H54 (cell line): Measurements from ENCODE around the gene ABCB6.

Experiments used
- DNase-seq: peaks from one replicate; pipeline ENCODE4 v3.0.0; 2011; ENCODE audit warnings: low spot score, mixed read lengths; ENCODE audit not compliant: insufficient read length
- FAIRE-seq: peaks from 3 replicates; lab custom pipeline; 2011; peaks lifted over from hg19 to GRCh38; lab: Jason Lieb, UNC
- POLR2A ChIP-seq: IDR thresholded peaks from 2 replicates; pipeline ENCODE4 v1.6.1; 2011; ENCODE audit warnings: low read depth, mild to moderate bottlenecking, low read length

The ABCB6 gene

DNA sequence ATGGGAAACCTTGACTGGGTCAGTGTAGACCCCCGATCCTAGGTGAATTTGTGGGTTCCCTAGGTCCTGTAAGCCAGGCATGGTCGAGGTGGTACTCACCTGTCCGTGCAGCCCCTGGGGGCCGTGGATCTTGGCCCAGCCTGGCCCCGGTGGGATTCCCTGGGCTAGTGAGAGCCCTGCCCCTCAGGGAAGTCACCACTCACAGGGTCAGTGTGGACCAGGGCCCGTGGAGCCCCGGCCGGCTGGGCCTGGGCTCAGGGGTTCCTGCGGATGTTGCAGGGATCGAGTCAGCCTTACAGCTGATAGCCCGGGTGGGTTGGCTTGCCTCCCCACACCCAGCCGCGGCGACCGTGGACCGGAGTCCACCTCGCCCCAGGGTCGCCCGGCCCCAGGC is 10.2 kb upstream of the ABCB6 start:
- FAIRE-seq = no peak
- no peak for DNase-seq
- TF ChIP-seq POLR2A = no peak

DNA sequence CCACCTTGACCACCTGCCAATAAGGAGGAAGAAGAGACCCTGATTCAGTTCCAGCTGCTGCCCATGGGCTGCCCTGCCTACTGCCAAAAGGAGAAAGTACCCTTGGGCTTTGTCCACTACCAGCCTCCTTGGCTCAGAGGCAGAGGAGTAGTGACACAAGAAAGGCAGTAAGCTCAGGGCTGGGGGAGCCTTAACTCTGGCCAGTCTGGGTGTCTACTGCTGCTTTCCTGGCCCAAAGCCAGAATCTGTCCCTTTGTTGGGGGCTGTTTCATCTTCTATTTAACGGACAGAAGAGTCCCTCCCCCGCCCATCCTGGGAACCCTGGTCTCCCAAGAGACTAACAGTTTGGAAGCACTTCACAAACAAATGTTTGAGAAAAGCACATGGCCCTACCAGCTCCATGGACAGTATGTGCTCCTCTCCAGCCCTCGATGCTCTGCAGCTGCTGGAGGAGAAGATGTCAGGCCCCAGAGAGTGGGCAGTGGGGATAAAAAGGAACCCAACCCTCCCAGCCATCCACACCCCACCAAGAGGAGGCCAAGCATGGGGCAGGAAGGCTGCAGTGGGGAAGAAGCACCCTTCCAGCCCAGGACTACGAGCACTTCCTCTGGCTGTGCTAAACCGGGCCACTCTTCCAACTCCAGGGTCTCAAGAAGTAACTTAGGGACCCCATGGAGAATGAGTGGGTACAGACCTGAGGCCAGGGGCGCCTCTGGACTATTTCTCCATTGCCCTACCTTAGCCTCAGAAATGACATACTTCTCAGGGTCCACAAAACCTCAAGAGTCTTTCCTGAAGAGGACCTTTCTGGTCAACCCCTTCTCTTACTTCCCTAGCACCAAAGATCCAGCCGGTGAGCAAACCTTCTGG is 9.5 kb upstream of the ABCB6 start:
- no peak for TF ChIP-seq POLR2A
- FAIRE-seq = no peak
- DNase-seq = no peak

DNA sequence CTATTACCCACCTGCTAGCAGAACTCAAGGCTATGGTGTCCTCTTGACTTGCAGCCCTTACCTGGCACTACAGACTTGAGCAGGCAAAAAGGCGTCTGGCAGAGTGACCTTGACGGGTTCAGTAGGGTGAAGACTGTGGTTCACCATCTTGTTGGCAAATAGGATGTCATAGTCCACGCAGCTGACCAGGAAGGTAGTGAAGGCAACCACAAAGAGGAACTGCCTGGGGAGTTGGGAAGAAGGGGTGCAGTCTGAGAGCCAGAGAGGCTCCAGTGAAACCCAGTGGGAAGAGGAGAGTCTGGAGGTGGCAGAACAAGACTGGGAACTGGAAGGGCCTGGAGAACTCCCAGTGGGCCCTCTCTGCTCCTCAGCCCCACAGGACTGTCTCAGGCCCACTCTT is 6.6 kb upstream of the ABCB6 start:
- no peak for FAIRE-seq
- no peak for TF ChIP-seq POLR2A
- DNase-seq = no peak

DNA sequence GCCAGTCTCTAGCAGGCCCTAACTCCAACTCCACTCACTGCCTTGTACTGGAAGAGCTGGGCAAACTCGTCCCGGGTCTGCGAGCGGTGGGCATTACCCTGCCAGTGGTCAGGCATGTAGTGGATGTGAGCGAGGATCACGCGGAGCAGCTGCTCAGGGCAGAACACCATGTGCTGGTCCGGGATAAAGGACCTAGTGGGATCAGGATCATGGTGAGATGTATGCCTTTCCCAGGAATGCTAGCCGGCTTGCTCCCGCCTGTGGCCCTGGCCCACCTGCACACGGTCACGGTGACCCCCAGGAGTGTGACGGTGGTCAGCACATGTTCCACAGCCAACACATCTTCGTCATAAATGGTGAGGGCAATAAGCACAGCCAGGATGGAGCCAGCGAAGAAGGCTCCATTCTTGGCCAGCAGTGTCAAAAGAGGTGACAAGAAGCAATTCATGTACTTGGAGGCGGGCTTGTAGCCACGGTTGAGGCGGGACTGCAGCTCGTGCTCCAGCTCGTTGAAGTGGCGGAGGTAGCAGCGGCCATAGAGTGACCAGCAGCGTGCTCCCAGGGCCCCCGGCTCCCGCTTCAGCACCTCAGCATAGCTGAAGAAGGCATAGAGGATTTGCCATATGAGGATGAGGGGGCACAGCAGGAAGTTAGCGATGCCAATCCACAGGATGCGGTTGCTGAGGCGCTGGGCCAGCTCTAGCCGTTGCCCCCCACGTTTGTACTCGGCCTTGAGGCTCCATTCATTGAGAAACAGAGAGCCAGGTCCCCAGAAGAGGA is 5.3 kb upstream of the ABCB6 start:
- DNase-seq = no peak
- TF ChIP-seq POLR2A = no peak
- no peak for FAIRE-seq

DNA sequence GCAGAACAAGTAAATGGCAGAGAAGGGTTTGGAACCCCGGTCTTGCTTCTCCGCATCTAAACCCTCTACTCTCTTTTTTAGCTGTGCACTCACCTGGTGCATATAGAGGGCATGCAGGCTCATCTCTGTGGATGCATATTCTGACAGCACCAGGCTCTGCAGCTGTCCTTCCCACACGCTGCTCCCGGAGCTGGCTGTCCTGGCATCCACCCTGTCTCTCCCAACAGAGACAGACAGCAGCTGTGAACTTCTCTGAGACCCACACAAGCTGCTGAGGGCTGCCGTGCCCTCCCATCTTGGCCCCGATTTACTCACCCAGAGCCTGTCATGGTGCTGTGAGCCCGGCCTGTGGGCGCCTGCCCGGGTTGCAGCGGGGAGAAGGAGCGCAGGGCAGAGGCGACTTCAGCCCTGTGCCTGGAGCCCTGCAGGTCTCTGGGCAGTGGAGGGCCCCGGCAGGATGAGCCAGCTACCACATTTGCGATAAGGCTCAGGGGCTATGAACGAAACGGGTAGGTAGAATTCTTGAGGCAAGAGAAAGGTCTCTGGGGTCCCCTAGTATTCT is 3.3 kb upstream of the ABCB6 start:
- TF ChIP-seq POLR2A = no peak
- DNase-seq = no peak
- no peak for FAIRE-seq

DNA sequence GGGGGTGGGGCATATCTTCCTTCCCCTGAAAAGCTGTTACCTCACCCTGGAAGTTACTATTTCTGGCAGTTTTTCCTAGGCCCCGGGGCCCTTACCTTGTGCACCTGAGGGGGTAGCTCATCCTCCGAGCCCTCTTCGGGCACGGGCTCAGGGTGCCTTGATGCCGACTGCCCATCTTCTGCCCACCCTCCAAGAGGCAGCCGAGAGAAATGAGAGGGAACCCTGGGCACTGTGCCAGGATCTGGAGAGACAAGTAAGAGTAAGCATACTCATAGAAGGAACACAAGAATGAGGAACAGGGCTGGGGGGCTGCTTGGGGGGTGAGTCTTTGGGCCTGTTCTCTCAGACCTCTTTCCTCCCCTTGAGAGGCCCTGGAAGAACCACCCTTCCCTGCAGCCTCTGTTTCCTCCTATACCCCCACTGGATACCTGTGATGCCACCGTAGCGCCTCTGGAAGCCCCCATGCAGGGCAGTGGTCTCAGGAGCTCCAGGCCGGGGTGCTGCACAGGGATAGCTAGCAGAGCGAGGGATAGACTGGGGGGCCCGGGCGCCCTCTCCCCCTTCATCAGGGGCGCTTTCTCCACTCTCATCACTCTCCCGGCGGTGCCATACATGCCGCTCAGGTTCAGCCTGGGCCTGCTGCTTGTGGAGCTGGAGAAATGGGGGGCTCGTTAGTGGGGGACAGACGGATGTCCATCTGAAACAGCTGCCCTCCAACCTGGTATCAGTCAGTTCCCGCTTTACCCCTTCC is 2.1 kb upstream of the ABCB6 start:
- FAIRE-seq = no peak
- TF ChIP-seq POLR2A = no peak

DNA sequence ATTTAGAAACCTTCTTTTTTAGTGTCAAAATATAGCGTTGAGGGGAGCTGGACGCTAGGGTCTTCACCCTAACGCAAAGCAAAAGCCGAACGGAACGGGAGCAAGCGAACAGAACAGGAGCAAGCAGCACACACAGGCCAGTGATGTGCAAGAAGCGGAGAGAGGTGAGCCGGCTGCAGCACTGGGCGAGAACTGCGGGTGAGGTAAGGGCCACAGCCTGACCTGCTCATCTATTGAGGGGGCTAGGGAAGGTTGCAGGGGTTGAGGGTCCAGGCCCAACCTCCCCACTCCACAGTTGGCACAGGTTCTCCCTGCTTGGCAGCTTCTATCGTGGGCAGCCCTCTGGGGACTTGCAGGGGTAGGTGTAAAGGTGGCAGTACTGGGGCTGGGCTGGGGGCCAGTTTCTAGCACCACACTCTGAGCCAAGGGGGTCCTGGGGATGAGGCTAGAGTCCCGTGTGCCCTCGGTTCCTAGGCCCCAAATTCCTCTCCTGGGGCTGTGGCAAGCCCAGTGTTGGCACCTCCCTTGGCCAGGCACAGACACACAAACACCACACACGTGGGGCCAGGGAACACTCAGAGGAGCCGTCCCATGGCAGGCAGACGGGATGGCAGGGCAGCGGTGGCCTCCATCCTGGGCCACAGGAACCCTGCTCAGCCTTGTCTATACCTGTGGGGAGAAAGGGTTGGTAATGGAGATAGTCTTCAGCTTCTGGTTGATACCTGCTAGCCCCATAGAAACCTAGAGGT is 1.2 kb upstream of the ABCB6 start:
- TF ChIP-seq POLR2A = no peak
- FAIRE-seq = no peak

More for the DNA sequence above, 2.1 kb upstream of the ABCB6 start:
- no peak for DNase-seq

DNA sequence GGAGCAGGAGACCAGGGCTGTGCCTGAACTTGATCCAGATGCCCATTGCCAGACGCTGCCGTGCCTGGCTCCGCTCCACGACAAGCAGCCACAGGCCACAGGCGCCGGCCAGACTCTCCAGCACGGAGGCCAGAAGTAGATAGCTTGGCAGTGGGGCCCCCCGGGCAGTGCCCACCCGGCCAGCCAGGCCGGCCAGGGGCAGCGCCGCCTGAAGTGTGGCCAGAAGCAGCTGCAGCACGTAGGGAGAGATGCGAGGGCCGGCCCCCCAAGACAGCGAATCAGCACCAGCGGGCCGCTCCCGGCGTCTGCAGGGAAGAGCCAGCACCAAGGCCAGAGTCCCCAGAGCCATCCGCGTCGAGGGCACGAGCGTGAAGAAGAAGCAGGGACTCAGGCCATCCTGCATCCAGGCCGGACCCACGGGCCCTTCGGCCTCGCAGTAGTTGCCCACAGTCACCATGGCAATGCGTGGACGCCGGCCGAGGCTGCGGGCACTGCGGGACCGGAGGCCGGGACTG is 484 bp downstream of the ABCB6 start:
- TF ChIP-seq POLR2A = no peak
- DNase-seq (peak; percentile 58), FAIRE-seq (no peak)

More for the DNA sequence above, 1.2 kb upstream of the ABCB6 start:
- no peak for DNase-seq

DNA sequence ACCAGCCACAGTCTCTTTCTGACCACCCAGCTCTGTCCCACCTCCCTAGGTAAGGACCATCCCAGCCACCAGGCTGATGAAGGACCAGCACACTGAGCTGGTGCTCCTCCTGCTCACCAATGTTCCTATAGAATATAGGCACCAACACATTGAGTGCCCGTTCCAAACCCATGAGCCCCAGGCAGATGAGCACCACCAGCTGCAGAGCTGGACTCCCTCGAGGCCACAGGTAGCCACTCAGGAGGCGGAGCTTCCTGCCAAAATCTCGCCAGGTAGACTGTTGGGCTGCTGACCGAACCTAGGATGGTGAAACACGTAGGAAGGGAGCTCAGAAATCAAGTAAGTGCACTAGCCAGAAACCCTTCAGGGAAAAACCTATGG is 2.2 kb downstream of the ABCB6 start:
- DNase-seq = no peak
- FAIRE-seq = no peak
- no peak for TF ChIP-seq POLR2A

DNA sequence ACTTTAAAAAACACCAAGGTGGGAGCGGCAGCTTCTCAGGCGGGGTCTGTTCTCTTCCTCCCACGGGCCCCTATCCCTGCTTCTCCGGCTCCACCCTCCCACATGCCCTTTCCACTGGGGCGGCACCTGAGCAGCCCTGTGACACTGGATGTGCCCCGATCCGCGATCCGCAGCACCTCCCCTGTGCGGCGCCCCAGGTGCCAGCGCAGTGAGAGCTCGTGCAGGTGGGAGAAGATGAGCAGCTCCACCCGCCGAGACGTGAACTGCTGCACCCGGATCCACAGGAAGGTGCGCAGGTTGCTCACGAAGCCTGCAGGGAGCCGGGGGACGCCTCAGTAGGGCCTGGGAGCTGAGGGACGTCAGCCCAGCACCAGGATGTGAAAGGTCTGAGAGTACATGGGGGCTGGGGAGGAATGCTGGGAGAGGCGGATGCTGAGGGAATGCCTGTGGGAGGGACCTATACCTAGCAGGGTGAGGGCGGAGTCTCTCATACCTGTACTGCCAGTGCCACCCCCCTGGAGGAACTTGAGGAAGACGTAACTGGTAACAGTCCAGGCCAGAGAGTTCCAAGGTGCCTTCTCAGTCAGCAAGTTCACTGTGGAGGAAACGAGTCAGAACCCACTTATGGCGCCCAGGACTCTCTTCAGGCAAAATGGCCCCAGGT is 2.8 kb downstream of the ABCB6 start:
- FAIRE-seq (no peak), DNase-seq (no peak)
- TF ChIP-seq POLR2A = no peak

DNA sequence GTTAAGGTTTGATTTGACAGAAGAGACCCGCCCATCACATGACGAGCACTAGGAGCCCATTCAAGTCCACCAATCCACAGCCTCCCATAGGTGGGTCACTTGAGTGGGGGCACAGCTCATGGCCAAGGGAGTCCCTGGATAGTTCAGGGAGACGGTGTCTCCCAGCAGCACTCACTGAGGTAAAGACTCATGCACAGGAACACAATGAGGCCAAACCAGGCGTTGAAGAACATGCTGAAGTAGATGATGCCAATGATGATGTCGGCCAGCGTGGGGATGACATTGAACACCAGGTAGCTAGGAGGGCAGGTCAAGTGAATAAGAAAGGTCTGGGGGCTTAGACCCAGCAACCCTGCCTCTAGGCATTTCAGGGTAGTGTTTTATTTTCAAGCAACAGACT is 4.0 kb downstream of the ABCB6 start:
- no peak for FAIRE-seq
- no peak for DNase-seq
- TF ChIP-seq POLR2A = no peak

DNA sequence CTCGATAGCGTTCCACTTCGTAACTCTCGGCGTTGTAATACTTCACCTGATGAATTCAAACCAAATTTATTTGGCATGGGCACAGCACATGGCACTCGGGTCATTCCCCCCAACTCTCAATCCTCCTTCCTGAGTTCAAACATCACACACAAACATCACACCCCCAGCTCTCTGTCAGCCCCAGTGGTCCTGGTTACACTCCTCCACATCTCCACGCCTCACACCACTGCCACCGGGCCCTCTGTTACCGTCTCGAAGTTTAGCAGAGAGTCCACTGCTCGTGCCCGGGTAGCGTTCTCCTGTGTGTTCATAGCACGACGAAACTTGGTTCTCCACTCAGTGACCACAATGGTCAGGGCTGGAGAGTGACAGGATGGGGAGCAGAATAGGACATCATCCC is 4.6 kb downstream of the ABCB6 start:
- FAIRE-seq (no peak), DNase-seq (no peak)
- TF ChIP-seq POLR2A = no peak
